HEK293 (cell line): Measurements from ENCODE around the gene VCX3A.

ENCODE experiments used
- CTCF ChIA-PET: fragments of 350-600 bp; formaldehyde crosslinking; extraction: SDS; loops from one replicate; lab custom pipeline; 2021; ENCODE audit warnings: antibody characterized with exemption; lab: Yijun Ruan, JAX
- POLR2A ChIA-PET: fragments of 300-600 bp; formaldehyde crosslinking; extraction: SDS; loops from one replicate; lab custom pipeline; 2020; ENCODE audit warnings: antibody characterized with exemption, inconsistent platforms; lab: Yijun Ruan, JAX
- H3K27ac ChIP-seq: fragments of 200-500 bp; sonication (Bioruptor generic); 2 replicates; pipeline ENCODE4 v1.5.1; 2014; ENCODE audit warnings: low read depth, low read length, control low read depth, inconsistent platforms; ENCODE audit errors: extremely low read depth
- H3K36me3 ChIP-seq, 2 experiments: fragments of 200-500 bp in 1 of 2; sonication (Bioruptor generic) in 1 of 2; 1 replicate in 1 of 2; 2 replicates in 1 of 2; pipeline ENCODE4 v1.5.1; 2014 to 2017; ENCODE audit warnings: inconsistent platforms in 2 of 2, low read length in 2 of 2; ENCODE audit not compliant: control insufficient read depth in 2 of 2, insufficient read depth in 1 of 2
- H3K4me1 ChIP-seq: fragments of 200-500 bp; sonication (Bioruptor generic); 2 replicates; pipeline ENCODE4 v1.5.1; 2014; ENCODE audit warnings: mild to moderate bottlenecking, low read length, inconsistent platforms; ENCODE audit not compliant: control insufficient read depth, insufficient read depth
- H3K4me3 ChIP-seq: 2 replicates; pipeline ENCODE4 v1.5.1; 2011; ENCODE audit warnings: low read depth, mild to moderate bottlenecking, control low read depth, low read length, moderate library complexity
- H3K9me3 ChIP-seq: fragments of 200-500 bp; sonication (Bioruptor generic); 2 replicates; pipeline ENCODE4 v1.5.1; 2014; ENCODE audit warnings: low read depth, low read length, inconsistent platforms; ENCODE audit not compliant: control insufficient read depth, insufficient read depth
- BCL6B ChIP-seq: fragments of 450-650 bp; formaldehyde crosslinking; IDR thresholded peaks from 2 replicates; pipeline ENCODE4 v1.5.1; 2017; ENCODE audit warnings: missing biosample characterization, missing genetic modification characterization
- IKZF3 ChIP-seq: fragments of 450-650 bp; IDR thresholded peaks from 2 replicates; pipeline ENCODE4 v1.5.0; 2018; ENCODE audit warnings: missing biosample characterization, mild to moderate bottlenecking, missing genetic modification characterization, moderate library complexity
- KLF16 ChIP-seq: fragments of 450-650 bp; formaldehyde crosslinking; IDR thresholded peaks from 2 replicates; pipeline ENCODE4 v1.5.1; 2017; ENCODE audit warnings: missing biosample characterization, missing genetic modification characterization
- MEIS1 ChIP-seq: sonication (generic); formaldehyde crosslinking; IDR thresholded peaks from 2 replicates; pipeline ENCODE4 v1.8.1; 2022; ENCODE audit warnings: missing genetic modification reagents, mild to moderate bottlenecking, borderline replicate concordance
- REPIN1 ChIP-seq: fragments of 450-650 bp; formaldehyde crosslinking; IDR thresholded peaks from 2 replicates; pipeline ENCODE4 v1.5.1; 2017; ENCODE audit warnings: missing biosample characterization, missing genetic modification characterization, low read depth
- ZFP69B ChIP-seq: fragments of 450-650 bp; formaldehyde crosslinking; IDR thresholded peaks from 2 replicates; pipeline ENCODE4 v1.5.1; 2016; ENCODE audit warnings: missing biosample characterization, missing genetic modification characterization
- ZNF10 ChIP-seq: fragments of 450-650 bp; formaldehyde crosslinking; IDR thresholded peaks from 2 replicates; pipeline ENCODE4 v1.5.1; 2017; ENCODE audit warnings: missing biosample characterization, missing genetic modification characterization
- ZNF155 ChIP-seq: fragments of 450-650 bp; formaldehyde crosslinking; IDR thresholded peaks from 2 replicates; pipeline ENCODE4 v1.5.1; 2016; ENCODE audit warnings: missing biosample characterization, missing genetic modification characterization
- ZNF350 ChIP-seq: fragments of 450-650 bp; formaldehyde crosslinking; IDR thresholded peaks from 2 replicates; pipeline ENCODE4 v1.5.0; 2017; ENCODE audit warnings: missing biosample characterization, mild to moderate bottlenecking, missing genetic modification characterization
- ZNF398 ChIP-seq: fragments of 450-650 bp; formaldehyde crosslinking; IDR thresholded peaks from 2 replicates; pipeline ENCODE4 v1.5.1; 2017; ENCODE audit warnings: missing biosample characterization, missing genetic modification characterization
- ZNF449 ChIP-seq: fragments of 450-650 bp; formaldehyde crosslinking; IDR thresholded peaks from 2 replicates; pipeline ENCODE4 v1.5.1; 2017; ENCODE audit warnings: missing biosample characterization, mild to moderate bottlenecking, missing genetic modification characterization, moderate library complexity
- ZNF513 ChIP-seq: fragments of 450-650 bp; IDR thresholded peaks from 2 replicates; pipeline ENCODE4 v1.5.1; 2018; ENCODE audit warnings: missing biosample characterization, missing genetic modification characterization
- ZNF600 ChIP-seq: fragments of 450-650 bp; formaldehyde crosslinking; IDR thresholded peaks from 2 replicates; pipeline ENCODE4 v1.5.1; 2016; ENCODE audit warnings: missing biosample characterization, missing genetic modification characterization
- ZNF654 ChIP-seq: fragments of 450-650 bp; formaldehyde crosslinking; IDR thresholded peaks from 2 replicates; pipeline ENCODE4 v1.5.1; 2016; ENCODE audit warnings: low read depth, missing biosample characterization, missing genetic modification characterization
- ZNF664 ChIP-seq: fragments of 450-650 bp; formaldehyde crosslinking; IDR thresholded peaks from 2 replicates; pipeline ENCODE4 v1.5.1; 2016; ENCODE audit warnings: missing biosample characterization, missing genetic modification characterization
- ZNF791 ChIP-seq: fragments of 450-650 bp; formaldehyde crosslinking; IDR thresholded peaks from 2 replicates; pipeline ENCODE4 v1.5.1; 2016; ENCODE audit warnings: missing biosample characterization, missing genetic modification characterization
- ZSCAN18 ChIP-seq: fragments of 450-650 bp; formaldehyde crosslinking; IDR thresholded peaks from 2 replicates; pipeline ENCODE4 v1.5.1; 2016; ENCODE audit warnings: missing biosample characterization, missing genetic modification characterization
- ZSCAN23 ChIP-seq: fragments of 450-650 bp; formaldehyde crosslinking; IDR thresholded peaks from 2 replicates; pipeline ENCODE4 v1.5.1; 2016; ENCODE audit warnings: missing biosample characterization, missing genetic modification characterization
- ZSCAN5A ChIP-seq: fragments of 450-650 bp; formaldehyde crosslinking; IDR thresholded peaks from 2 replicates; pipeline ENCODE4 v1.5.1; 2016; ENCODE audit warnings: missing biosample characterization, missing genetic modification characterization

Gene VCX3A

GRCh38 chrX:6517376-6517775, 17.5 kb downstream of the VCX3A start:
- POLR2A ChIA-PET, result no interaction called here

GRCh38 chrX:6506444-6506843, 28.5 kb downstream of the VCX3A start:
- CTCF ChIA-PET, result interaction anchor here (0.6 kb wide), 1 partner anchor 1478 kb away, joined by 4 read pairs; no protein-coding TSS in a partner anchor
- Histone ChIP-seq H3K27ac (no peak overlapping the region), H3K36me3 (no peaks in the 10 kb centered on the region), H3K4me3 (no peak overlapping the region), H3K4me1 (no peaks in the 10 kb centered on the region), H3K9me3 (no peaks in the 10 kb centered on the region)
- TF ChIP-seq ZNF513 (tag by site-specific recombination) (no peak), IKZF3 (no peak), KLF16 (tag by site-specific recombination) (no peak), ZNF350 (no peak), ZSCAN23 (tag by site-specific recombination) (no peak), REPIN1 (tag by site-specific recombination) (no peak), ZNF155 (tag by site-specific recombination) (no peak), ZNF398 (no peak), ZNF654 (no peak), ZNF791 (tag by site-specific recombination) (no peak)
- POLR2A ChIA-PET, result no interaction called here

More at GRCh38 chrX:6517376-6517775, 17.5 kb downstream of the VCX3A start:
- no peaks in the 10 kb centered on the region for H3K9me3 ChIP-seq
- H3K4me3 ChIP-seq, result no peak overlapping the region
- no peak overlapping the region for H3K27ac ChIP-seq
- CTCF ChIA-PET, result no interaction called here
- no peaks in the 10 kb centered on the region for H3K36me3 ChIP-seq
- TF ChIP-seq MEIS1 (CRISPR knock-in tag) (no peak), ZNF664 (tag by site-specific recombination) (no peak), ZNF600 (tag by site-specific recombination) (no peak)
- TF ChIP-seq, all 188 proteins: peak for 0
- H3K4me1 ChIP-seq, result no peaks in the 10 kb centered on the region

GRCh38 chrX:6505960-6506359, 29.0 kb downstream of the VCX3A start:
- H3K4me1 ChIP-seq, result no peaks in the 10 kb centered on the region
- H3K4me3 ChIP-seq, result no peak overlapping the region
- no peaks in the 10 kb centered on the region for H3K9me3 ChIP-seq
- ChIA-PET POLR2A (no interaction called here), CTCF (interaction anchor here (0.6 kb wide), 1 partner anchor 1478 kb away, joined by 4 read pairs; no protein-coding TSS in a partner anchor)
- TF ChIP-seq BCL6B (tag by site-specific recombination) (no peak), ZFP69B (no peak), ZNF449 (tag by site-specific recombination) (no peak), ZNF10 (tag by site-specific recombination) (no peak), IKZF3 (no peak), ZSCAN23 (tag by site-specific recombination) (no peak), ZSCAN18 (tag by site-specific recombination) (no peak), ZSCAN5A (tag by site-specific recombination) (no peak)
- no peaks in the 10 kb centered on the region for H3K36me3 ChIP-seq
- H3K27ac ChIP-seq, result no peak overlapping the region
